Coronary artery (tissue), 2 donors: ENCODE data around the gene KCNH1.

Source experiments
- DNase-seq: peaks from one replicate; pipeline ENCODE4 v3.0.0-alpha.2; 2017; ENCODE audit warnings: low spot score
- H3K27ac ChIP-seq, 2 donors: fragments of 200-600 bp; sonication (generic); one replicate each; pipeline ENCODE4 v1.5.1; 2016 to 2019
- H3K4me3 ChIP-seq: fragments of 200-600 bp; sonication (generic); 2 replicates; pipeline ENCODE4 v1.5.1; 2016; ENCODE audit warnings: mild to moderate bottlenecking, moderate library complexity
- TF ChIP-seq, protein P1 (sequence below): fragments of 200-600 bp; sonication (generic); IDR thresholded peaks from one replicate; pipeline ENCODE4 v1.5.1; 2019; ENCODE audit warnings: antibody characterized with exemption

KCNH1 gene

GRCh38 chr1:210715072-210715471 is 418.9 kb downstream of the KCNH1 start:
- no peak overlapping the region for H3K4me3 ChIP-seq
- TF ChIP-seq, protein P1, sequence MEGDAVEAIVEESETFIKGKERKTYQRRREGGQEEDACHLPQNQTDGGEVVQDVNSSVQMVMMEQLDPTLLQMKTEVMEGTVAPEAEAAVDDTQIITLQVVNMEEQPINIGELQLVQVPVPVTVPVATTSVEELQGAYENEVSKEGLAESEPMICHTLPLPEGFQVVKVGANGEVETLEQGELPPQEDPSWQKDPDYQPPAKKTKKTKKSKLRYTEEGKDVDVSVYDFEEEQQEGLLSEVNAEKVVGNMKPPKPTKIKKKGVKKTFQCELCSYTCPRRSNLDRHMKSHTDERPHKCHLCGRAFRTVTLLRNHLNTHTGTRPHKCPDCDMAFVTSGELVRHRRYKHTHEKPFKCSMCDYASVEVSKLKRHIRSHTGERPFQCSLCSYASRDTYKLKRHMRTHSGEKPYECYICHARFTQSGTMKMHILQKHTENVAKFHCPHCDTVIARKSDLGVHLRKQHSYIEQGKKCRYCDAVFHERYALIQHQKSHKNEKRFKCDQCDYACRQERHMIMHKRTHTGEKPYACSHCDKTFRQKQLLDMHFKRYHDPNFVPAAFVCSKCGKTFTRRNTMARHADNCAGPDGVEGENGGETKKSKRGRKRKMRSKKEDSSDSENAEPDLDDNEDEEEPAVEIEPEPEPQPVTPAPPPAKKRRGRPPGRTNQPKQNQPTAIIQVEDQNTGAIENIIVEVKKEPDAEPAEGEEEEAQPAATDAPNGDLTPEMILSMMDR: no peak
- H3K27ac ChIP-seq: no peak overlapping the region
- DNase-seq: no peak

- TF ChIP-seq, protein P1: no peak
- no peak overlapping the region for H3K27ac ChIP-seq
- no peak overlapping the region for H3K4me3 ChIP-seq
- DNase-seq: no peak
Measured at GRCh38 chr1:210711825-210712612, 421.9 kb downstream of the KCNH1 start.

GRCh38 chr1:210709701-210710100 is 424.2 kb downstream of the KCNH1 start:
- H3K27ac ChIP-seq: no peak overlapping the region
- TF ChIP-seq, protein P1: no peak
- DNase-seq: no peak
- no peak overlapping the region for H3K4me3 ChIP-seq

- Histone ChIP-seq H3K27ac (no peak overlapping the region), H3K4me3 (no peak overlapping the region)
- TF ChIP-seq, protein P1: no peak
- no peak for DNase-seq
Measured at GRCh38 chr1:210707300-210708240, 426.4 kb downstream of the KCNH1 start.

- TF ChIP-seq, protein P1: no peak
- DNase-seq: no peak
- no peak overlapping the region for H3K4me3 ChIP-seq
- no peak overlapping the region for H3K27ac ChIP-seq
Measured at GRCh38 chr1:210706246-210706645, 427.7 kb downstream of the KCNH1 start.

DNA sequence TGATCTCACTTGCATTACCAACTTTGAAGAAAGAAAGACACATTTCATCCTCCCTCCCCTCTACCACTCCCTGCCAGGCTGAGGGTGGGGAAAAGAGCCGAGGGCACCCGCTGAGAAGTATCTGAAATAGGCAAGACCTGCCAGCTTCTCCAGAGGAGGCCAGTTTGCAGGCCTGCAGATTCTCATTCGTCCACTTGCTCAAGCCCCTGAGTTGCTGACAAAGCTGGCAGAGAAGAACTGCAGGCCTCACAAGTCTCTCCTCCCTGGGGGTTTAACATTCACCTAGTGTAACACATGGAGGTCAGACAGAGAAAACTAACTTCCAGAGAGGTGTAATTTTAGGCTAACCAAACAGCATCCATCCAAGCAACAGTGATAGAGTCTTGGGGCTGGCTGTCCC is 428.9 kb downstream of the KCNH1 start:
- TF ChIP-seq, protein P1: no peak
- no peak for DNase-seq
- Histone ChIP-seq H3K4me3 (no peak overlapping the region), H3K27ac (no peak overlapping the region)
